ENCODE results near the gene TSHZ3.

Gene TSHZ3

GRCh38 chr19:31315652-31316051 lies 33.6 kb downstream of the TSHZ3 start:
- DNase-seq (ENCODE audit: low spot score), result no peak
- in situ Hi-C loops (cut with MboI; ENCODE audit: low pct_unique_long_range_greater_than_20kb, low sequenced_read_pairs, unreplicated experiment), result no loop called here

GRCh38 chr19:31314849-31315629 lies 34.2 kb downstream of the TSHZ3 start:
- no peak for DNase-seq (ENCODE audit: low spot score)
- in situ Hi-C loops (cut with MboI; ENCODE audit: low pct_unique_long_range_greater_than_20kb, low sequenced_read_pairs, unreplicated experiment), result no loop called here
- TF ChIP-seq CTCF (IDR thresholded peaks at IDR 0.05; ENCODE audit: extremely low read depth, insufficient read depth, missing control alignments), result no peak

More at GRCh38 chr19:31315652-31316051, 33.6 kb downstream of the TSHZ3 start:
- TF ChIP-seq CTCF (IDR thresholded peaks at IDR 0.05; ENCODE audit: extremely low read depth, insufficient read depth, missing control alignments), result no peak

- in situ Hi-C loops (cut with MboI; ENCODE audit: low pct_unique_long_range_greater_than_20kb, low sequenced_read_pairs, unreplicated experiment), result no loop called here
- DNase-seq (ENCODE audit: low spot score), result no peak
- TF ChIP-seq CTCF (IDR thresholded peaks at IDR 0.05; ENCODE audit: extremely low read depth, insufficient read depth, missing control alignments), result no peak
Observed at GRCh38 chr19:31314156-31314555, 35.1 kb downstream of the TSHZ3 start.

- no peak for TF ChIP-seq CTCF (IDR thresholded peaks at IDR 0.05; ENCODE audit: extremely low read depth, insufficient read depth, missing control alignments)
- no peak for DNase-seq (ENCODE audit: low spot score)
- in situ Hi-C loops (cut with MboI; ENCODE audit: low pct_unique_long_range_greater_than_20kb, low sequenced_read_pairs, unreplicated experiment), result no loop called here
Observed at GRCh38 chr19:31313291-31314030, 35.8 kb downstream of the TSHZ3 start.

- DNase-seq (ENCODE audit: low spot score), result no peak
- no peak for TF ChIP-seq CTCF (IDR thresholded peaks at IDR 0.05; ENCODE audit: extremely low read depth, insufficient read depth, missing control alignments)
- in situ Hi-C loops (cut with MboI; ENCODE audit: low pct_unique_long_range_greater_than_20kb, low sequenced_read_pairs, unreplicated experiment), result no loop called here
Observed at GRCh38 chr19:31312677-31313244, 36.5 kb downstream of the TSHZ3 start.

- no peak for TF ChIP-seq CTCF (IDR thresholded peaks at IDR 0.05; ENCODE audit: extremely low read depth, insufficient read depth, missing control alignments)
- in situ Hi-C loops (cut with MboI; ENCODE audit: low pct_unique_long_range_greater_than_20kb, low sequenced_read_pairs, unreplicated experiment), result no loop called here
- DNase-seq (ENCODE audit: low spot score), result no peak
Observed at GRCh38 chr19:31312009-31312676, 37.1 kb downstream of the TSHZ3 start.
